Loucy (cell line): ENCODE data around the gene NF1.

ENCODE experiments used
- H2AFZ ChIP-seq: fragments of 200-600 bp; sonication (generic); 2 replicates; pipeline ENCODE4 v1.6.0; 2016; ENCODE audit warnings: antibody characterized with exemption, mild to moderate bottlenecking, low read length, moderate library complexity
- H3F3A ChIP-seq: fragments of 200-600 bp; 2 replicates; pipeline ENCODE4 v1.6.0; 2016; ENCODE audit warnings: antibody characterized with exemption, low read depth, mild to moderate bottlenecking
- H3K27me3 ChIP-seq: fragments of 200-600 bp; sonication (generic); 2 replicates; pipeline ENCODE4 v1.6.1; 2014; ENCODE audit warnings: low read length, mild to moderate bottlenecking; ENCODE audit not compliant: insufficient read depth, poor library complexity, severe bottlenecking
- H3K36me3 ChIP-seq: fragments of 200-600 bp; sonication (generic); 2 replicates; pipeline ENCODE4 v1.6.1; 2016; ENCODE audit warnings: low read length; ENCODE audit not compliant: insufficient read depth
- H3K4me1 ChIP-seq: fragments of 200-600 bp; sonication (generic); 2 replicates; pipeline ENCODE4 v1.5.1; 2014; ENCODE audit warnings: low read length, mild to moderate bottlenecking; ENCODE audit not compliant: insufficient read depth, poor library complexity, severe bottlenecking
- H3K4me2 ChIP-seq: fragments of 200-600 bp; sonication (generic); 2 replicates; pipeline ENCODE4 v1.6.0; 2014; ENCODE audit warnings: antibody characterized with exemption, low read length, low read depth, mild to moderate bottlenecking; ENCODE audit not compliant: poor library complexity, severe bottlenecking
- H3K4me3 ChIP-seq: fragments of 200-600 bp; sonication (generic); 2 replicates; pipeline ENCODE4 v1.5.1; 2014; ENCODE audit warnings: low read length, mild to moderate bottlenecking, mixed read lengths; ENCODE audit not compliant: poor library complexity, severe bottlenecking
- H3K79me2 ChIP-seq: fragments of 200-600 bp; sonication (generic); 2 replicates; pipeline ENCODE4 v1.6.1; 2014; ENCODE audit warnings: low read length; ENCODE audit not compliant: insufficient read depth
- H3K9ac ChIP-seq: fragments of 200-600 bp; sonication (generic); 2 replicates; pipeline ENCODE4 v1.6.0; 2014; ENCODE audit warnings: mild to moderate bottlenecking, low read depth, low read length, moderate library complexity; ENCODE audit not compliant: poor library complexity, severe bottlenecking
- H3K9me2 ChIP-seq: fragments of 200-600 bp; sonication (generic); replicated peaks from 2 replicates; pipeline ENCODE4 v1.6.1; 2016; ENCODE audit warnings: low read depth, low read length, mixed read lengths
- H3K9me3 ChIP-seq: fragments of 200-600 bp; sonication (generic); 2 replicates; pipeline ENCODE4 v1.6.1; 2014; ENCODE audit warnings: mild to moderate bottlenecking, antibody characterized with exemption, low read length, low read depth; ENCODE audit not compliant: insufficient read depth
- H4K20me1 ChIP-seq: fragments of 200-600 bp; sonication (generic); 2 replicates; pipeline ENCODE4 v1.6.0; 2014; ENCODE audit warnings: antibody characterized with exemption, low read length, mild to moderate bottlenecking; ENCODE audit not compliant: insufficient read depth, poor library complexity, severe bottlenecking
- CTCF ChIP-seq: fragments of 200-600 bp; sonication (generic); conservative IDR thresholded peaks from 2 replicates; pipeline ENCODE4 v1.5.1; 2014; ENCODE audit warnings: mild to moderate bottlenecking, antibody characterized with exemption, low read length
- EZH2phosphoT487 ChIP-seq: fragments of 200-600 bp; IDR thresholded peaks from 2 replicates; pipeline ENCODE4 v1.6.1; 2018; ENCODE audit warnings: antibody characterized with exemption, mild to moderate bottlenecking, moderate library complexity, borderline replicate concordance

The NF1 gene

DNA sequence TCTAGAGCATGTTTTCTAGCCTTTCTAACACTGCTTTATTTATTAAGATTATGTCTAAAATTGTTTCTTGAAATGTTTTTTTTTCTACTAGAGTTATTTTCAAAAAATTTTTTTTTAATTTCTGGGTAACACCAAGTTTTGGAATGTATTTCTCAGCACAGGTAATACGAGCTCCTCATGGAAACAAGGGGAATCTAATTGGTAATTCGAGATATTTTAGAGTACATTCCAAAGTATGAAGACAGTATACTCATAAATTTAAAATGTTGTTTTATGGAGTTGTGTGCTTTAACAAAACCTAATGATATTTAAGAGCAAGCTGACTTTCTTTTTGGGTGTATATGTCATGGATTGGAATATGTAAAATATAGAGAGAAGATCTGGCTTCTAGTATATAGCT is 159.9 kb downstream of the NF1 start:
- Histone ChIP-seq H3K79me2 (no peaks in the 10 kb centered on the region), H3K9ac (no peak overlapping the region), H2AFZ (no peak overlapping the region), H3K36me3 (peaks cover 5% of the 10 kb centered on the region; the same call in 1 of the 2 replicates), H3K9me2 (no peaks in the 10 kb centered on the region), H3K4me1 (peaks cover 24% of the 10 kb centered on the region), H3F3A (no peaks in the 10 kb centered on the region), H3K9me3 (no peaks in the 10 kb centered on the region), H3K4me3 (no peak overlapping the region), H3K27me3 (no peaks in the 10 kb centered on the region), H3K4me2 (no peak overlapping the region), H4K20me1 (no peaks in the 10 kb centered on the region)
- TF ChIP-seq EZH2phosphoT487 = no peak
- no peak for TF ChIP-seq CTCF

- Histone ChIP-seq H4K20me1 (no peaks in the 10 kb centered on the region), H3K9me3 (no peaks in the 10 kb centered on the region), H3K36me3 (peaks cover 15% of the 10 kb centered on the region), H3K9me2 (no peaks in the 10 kb centered on the region), H3K4me2 (no peak overlapping the region), H3K4me1 (peaks cover 9% of the 10 kb centered on the region), H3K79me2 (no peaks in the 10 kb centered on the region), H3F3A (no peaks in the 10 kb centered on the region), H2AFZ (no peak overlapping the region), H3K4me3 (no peak overlapping the region), H3K27me3 (no peaks in the 10 kb centered on the region), H3K9ac (no peak overlapping the region)
- TF ChIP-seq EZH2phosphoT487 (no peak), CTCF (no peak)
These were observed 162.2 kb downstream of the NF1 start for GRCh38 chr17:31256936-31257335.

- H3K36me3 ChIP-seq = peaks cover 11% of the 10 kb centered on the region
These were observed 165.4 kb downstream of the NF1 start for GRCh38 chr17:31260151-31260550.

More at GRCh38 chr17:31260151-31260550, 165.4 kb downstream of the NF1 start:
- Histone ChIP-seq H3K79me2 (no peaks in the 10 kb centered on the region), H3K4me1 (peaks cover 9% of the 10 kb centered on the region), H3K9ac (no peak overlapping the region), H3K9me3 (no peaks in the 10 kb centered on the region), H4K20me1 (no peaks in the 10 kb centered on the region), H3K4me3 (no peak overlapping the region), H2AFZ (no peak overlapping the region), H3F3A (no peaks in the 10 kb centered on the region), H3K9me2 (no peaks in the 10 kb centered on the region), H3K4me2 (no peak overlapping the region), H3K27me3 (no peaks in the 10 kb centered on the region)
- no peak for TF ChIP-seq EZH2phosphoT487
- TF ChIP-seq CTCF = no peak
